Measurements from ENCODE around the gene RNU4-1.
A peak's percentile ranks its signal among the peaks of the same experiment; 100 is the strongest.
"Not testable (repeated sequence)": the region's sequence is repeated elsewhere in the genome, so short reads cannot be mapped to it uniquely, and the experiment has no call there.

RNU4-1 gene

GRCh38 chr12:120258323-120258896 is 34.6 kb downstream of the RNU4-1 start:
- no peak overlapping the region for H3K27ac ChIP-seq (ENCODE audit: low read depth, low read length)
- peaks cover 0 to 4% of the 10 kb centered on the region in 2 donors for H3K36me3 ChIP-seq (ENCODE audit: control insufficient read depth in 1 of 2, insufficient read depth in 2 of 2, low read length in 2 of 2)
- no peaks in the 10 kb centered on the region for H3K27me3 ChIP-seq (ENCODE audit: control insufficient read depth in 1 of 2, insufficient read depth in 2 of 2, low read length in 2 of 2)
- no peaks in the 10 kb centered on the region for H3K9me3 ChIP-seq (ENCODE audit: control insufficient read depth in 1 of 2, low read length in 2 of 2)
- H3K4me3 ChIP-seq (ENCODE audit: low read depth in 1 of 2, low read length in 2 of 2): no peak overlapping the region
- H3K9ac ChIP-seq (ENCODE audit: low read depth in 1 of 2, low read length in 2 of 2): no peak overlapping the region
- peaks cover 25% of the 10 kb centered on the region in 2 donors for H3K4me1 ChIP-seq (ENCODE audit: control insufficient read depth in 1 of 2, insufficient read depth in 2 of 2, low read length in 2 of 2)

- H3K27me3 ChIP-seq (ENCODE audit: control insufficient read depth in 1 of 2, insufficient read depth in 2 of 2, low read length in 2 of 2): no peaks in the 10 kb centered on the region
- H3K4me1 ChIP-seq (ENCODE audit: control insufficient read depth in 1 of 2, insufficient read depth in 2 of 2, low read length in 2 of 2): peaks cover 17% of the 10 kb centered on the region in 2 donors
- no peaks in the 10 kb centered on the region for H3K9me3 ChIP-seq (ENCODE audit: control insufficient read depth in 1 of 2, low read length in 2 of 2)
- H3K4me3 ChIP-seq (ENCODE audit: low read depth in 1 of 2, low read length in 2 of 2): no peak overlapping the region
- no peak overlapping the region for H3K27ac ChIP-seq (ENCODE audit: low read depth, low read length)
- H3K36me3 ChIP-seq (ENCODE audit: control insufficient read depth in 1 of 2, insufficient read depth in 2 of 2, low read length in 2 of 2): peaks cover 0 to 4% of the 10 kb centered on the region in 2 donors
- no peak overlapping the region for H3K9ac ChIP-seq (ENCODE audit: low read depth in 1 of 2, low read length in 2 of 2)
Measured at GRCh38 chr12:120257041-120257821, 35.8 kb downstream of the RNU4-1 start.

- Histone ChIP-seq H3K27ac (ENCODE audit: low read depth, low read length) (no peak overlapping the region), H3K4me1 (ENCODE audit: control insufficient read depth in 1 of 2, insufficient read depth in 2 of 2, low read length in 2 of 2) (peaks cover 18 to 20% of the 10 kb centered on the region in 2 donors), H3K27me3 (ENCODE audit: control insufficient read depth in 1 of 2, insufficient read depth in 2 of 2, low read length in 2 of 2) (no peaks in the 10 kb centered on the region), H3K9me3 (ENCODE audit: control insufficient read depth in 1 of 2, low read length in 2 of 2) (no peaks in the 10 kb centered on the region), H3K36me3 (ENCODE audit: control insufficient read depth in 1 of 2, insufficient read depth in 2 of 2, low read length in 2 of 2) (peaks cover 0 to 4% of the 10 kb centered on the region in 2 donors), H3K4me3 (ENCODE audit: low read depth in 1 of 2, low read length in 2 of 2) (no peak overlapping the region), H3K9ac (ENCODE audit: low read depth in 1 of 2, low read length in 2 of 2) (no peak overlapping the region)
Measured at GRCh38 chr12:120254809-120255208, 38.2 kb downstream of the RNU4-1 start.

GRCh38 chr12:120253313-120253712 is 39.7 kb downstream of the RNU4-1 start:
- peaks cover 26 to 27% of the 10 kb centered on the region in 2 donors for H3K4me1 ChIP-seq (ENCODE audit: control insufficient read depth in 1 of 2, insufficient read depth in 2 of 2, low read length in 2 of 2)
- H3K27ac ChIP-seq (ENCODE audit: low read depth, low read length); H3K9ac ChIP-seq (ENCODE audit: low read depth in 1 of 2, low read length in 2 of 2); H3K27me3 ChIP-seq (ENCODE audit: control insufficient read depth in 1 of 2, insufficient read depth in 2 of 2, low read length in 2 of 2); H3K36me3 ChIP-seq (ENCODE audit: control insufficient read depth in 1 of 2, insufficient read depth in 2 of 2, low read length in 2 of 2); H3K9me3 ChIP-seq (ENCODE audit: control insufficient read depth in 1 of 2, low read length in 2 of 2); H3K4me3 ChIP-seq (ENCODE audit: low read depth in 1 of 2, low read length in 2 of 2): not testable (repeated sequence)

GRCh38 chr12:120252071-120252906 is 40.7 kb downstream of the RNU4-1 start:
- peaks cover 27 to 30% of the 10 kb centered on the region in 2 donors for H3K4me1 ChIP-seq (ENCODE audit: control insufficient read depth in 1 of 2, insufficient read depth in 2 of 2, low read length in 2 of 2)
- no peak overlapping the region for H3K4me3 ChIP-seq (ENCODE audit: low read depth in 1 of 2, low read length in 2 of 2)
- no peaks in the 10 kb centered on the region for H3K9me3 ChIP-seq (ENCODE audit: control insufficient read depth in 1 of 2, low read length in 2 of 2)
- peaks cover 0 to 4% of the 10 kb centered on the region in 2 donors for H3K36me3 ChIP-seq (ENCODE audit: control insufficient read depth in 1 of 2, insufficient read depth in 2 of 2, low read length in 2 of 2)
- H3K27me3 ChIP-seq (ENCODE audit: control insufficient read depth in 1 of 2, insufficient read depth in 2 of 2, low read length in 2 of 2): no peaks in the 10 kb centered on the region
- no peak overlapping the region for H3K9ac ChIP-seq (ENCODE audit: low read depth in 1 of 2, low read length in 2 of 2)
- no peak overlapping the region for H3K27ac ChIP-seq (ENCODE audit: low read depth, low read length)

- H3K27ac ChIP-seq (ENCODE audit: low read depth, low read length); H3K36me3 ChIP-seq (ENCODE audit: control insufficient read depth in 1 of 2, insufficient read depth in 2 of 2, low read length in 2 of 2); H3K4me3 ChIP-seq (ENCODE audit: low read depth in 1 of 2, low read length in 2 of 2); H3K9me3 ChIP-seq (ENCODE audit: control insufficient read depth in 1 of 2, low read length in 2 of 2); H3K9ac ChIP-seq (ENCODE audit: low read depth in 1 of 2, low read length in 2 of 2); H3K27me3 ChIP-seq (ENCODE audit: control insufficient read depth in 1 of 2, insufficient read depth in 2 of 2, low read length in 2 of 2): not testable (repeated sequence)
- peaks cover 26 to 28% of the 10 kb centered on the region in 2 donors for H3K4me1 ChIP-seq (ENCODE audit: control insufficient read depth in 1 of 2, insufficient read depth in 2 of 2, low read length in 2 of 2)
Measured at GRCh38 chr12:120251364-120252070, 41.5 kb downstream of the RNU4-1 start.

- H3K36me3 ChIP-seq (ENCODE audit: control insufficient read depth in 1 of 2, insufficient read depth in 2 of 2, low read length in 2 of 2): peaks cover 0 to 4% of the 10 kb centered on the region in 2 donors
- peak overlapping the region; percentile 74 for H3K27ac ChIP-seq (ENCODE audit: low read depth, low read length)
- no peak overlapping the region for H3K9ac ChIP-seq (ENCODE audit: low read depth in 1 of 2, low read length in 2 of 2)
- H3K27me3 ChIP-seq (ENCODE audit: control insufficient read depth in 1 of 2, insufficient read depth in 2 of 2, low read length in 2 of 2): no peaks in the 10 kb centered on the region
- peak overlapping the region in 1 of 2 donors; percentile 15 for H3K4me3 ChIP-seq (ENCODE audit: low read depth in 1 of 2, low read length in 2 of 2)
- no peaks in the 10 kb centered on the region for H3K9me3 ChIP-seq (ENCODE audit: control insufficient read depth in 1 of 2, low read length in 2 of 2)
- H3K4me1 ChIP-seq (ENCODE audit: control insufficient read depth in 1 of 2, insufficient read depth in 2 of 2, low read length in 2 of 2): peaks cover 23 to 28% of the 10 kb centered on the region in 2 donors
Measured at GRCh38 chr12:120249875-120250795, 42.9 kb downstream of the RNU4-1 start.

- no peaks in the 10 kb centered on the region for H3K36me3 ChIP-seq (ENCODE audit: control insufficient read depth in 1 of 2, insufficient read depth in 2 of 2, low read length in 2 of 2)
- H3K9me3 ChIP-seq (ENCODE audit: control insufficient read depth in 1 of 2, low read length in 2 of 2): no peaks in the 10 kb centered on the region
- H3K27ac ChIP-seq (ENCODE audit: low read depth, low read length): peak overlapping the region; percentile 74
- H3K4me1 ChIP-seq (ENCODE audit: control insufficient read depth in 1 of 2, insufficient read depth in 2 of 2, low read length in 2 of 2): peaks cover 23 to 28% of the 10 kb centered on the region in 2 donors
- H3K4me3 ChIP-seq (ENCODE audit: low read depth in 1 of 2, low read length in 2 of 2): peak overlapping the region in 1 of 2 donors; percentile 15
- H3K9ac ChIP-seq (ENCODE audit: low read depth in 1 of 2, low read length in 2 of 2): no peak overlapping the region
- H3K27me3 ChIP-seq (ENCODE audit: control insufficient read depth in 1 of 2, insufficient read depth in 2 of 2, low read length in 2 of 2): no peaks in the 10 kb centered on the region
Measured at GRCh38 chr12:120249266-120249874, 43.7 kb downstream of the RNU4-1 start.

- Histone ChIP-seq H3K9me3 (ENCODE audit: control insufficient read depth in 1 of 2, low read length in 2 of 2) (no peaks in the 10 kb centered on the region), H3K4me1 (ENCODE audit: control insufficient read depth in 1 of 2, insufficient read depth in 2 of 2, low read length in 2 of 2) (peaks cover 23 to 33% of the 10 kb centered on the region in 2 donors), H3K4me3 (ENCODE audit: low read depth in 1 of 2, low read length in 2 of 2) (no peak overlapping the region), H3K36me3 (ENCODE audit: control insufficient read depth in 1 of 2, insufficient read depth in 2 of 2, low read length in 2 of 2) (no peaks in the 10 kb centered on the region), H3K27ac (ENCODE audit: low read depth, low read length) (peak overlapping the region; percentile 45), H3K9ac (ENCODE audit: low read depth in 1 of 2, low read length in 2 of 2) (no peak overlapping the region), H3K27me3 (ENCODE audit: control insufficient read depth in 1 of 2, insufficient read depth in 2 of 2, low read length in 2 of 2) (no peaks in the 10 kb centered on the region)
Measured at GRCh38 chr12:120247621-120248030, 45.4 kb downstream of the RNU4-1 start.

Data from duodenal mucosa (tissue), 2 donors.